ENCODE results near the gene CNGB1. TPM values are rescaled to one million over a fixed set of nuclear protein-coding genes. Genes with fewer than 3 reads are reported as not detected.
"Not testable (repeated sequence)": the region's sequence is repeated elsewhere in the genome, so short reads cannot be mapped to it uniquely, and the experiment has no call there.

CNGB1 gene
- total and polyA plus RNA-seq, 9 donors: 0.11 TPM; not detected in 8

DNA sequence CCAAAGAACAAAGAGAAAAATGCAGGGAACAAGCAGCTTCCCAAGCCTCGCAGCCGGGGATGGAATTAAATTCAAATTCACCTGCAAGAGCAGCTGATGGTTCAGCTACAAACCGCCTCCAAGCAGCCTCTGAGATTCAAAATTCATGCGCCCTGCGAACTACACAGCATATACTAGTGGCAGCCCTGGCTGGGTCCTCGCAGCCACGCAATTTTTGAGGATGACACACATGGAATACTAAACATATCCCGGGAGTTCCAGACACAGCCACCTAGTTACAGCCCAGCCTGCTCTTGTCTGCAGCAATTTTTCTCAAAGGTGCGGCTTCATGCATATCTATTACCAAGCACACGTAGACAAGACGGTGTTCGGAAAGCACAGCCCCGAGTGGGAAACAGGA, 132.8 kb downstream of the CNGB1 start:
- DNase-seq: no peak
- TF ChIP-seq CTCF (IDR thresholded peaks at IDR 0.05) (no peak), POLR2A (IDR thresholded peaks at IDR 0.05) (no peak), EP300 (IDR thresholded peaks at IDR 0.05) (no peak)
- no peaks in the 10 kb centered on the region for H3K27me3 ChIP-seq
- WGBS, 3 donors: 57 to 66% (median 59%) methylated on average over 13 of the region's 13 CpGs
- intact Hi-C loops (cut with DNase I): no loop called here
- H3K4me3 ChIP-seq: no peak overlapping the region
- no peaks in the 10 kb centered on the region for H3K9me3 ChIP-seq
- no peaks in the 10 kb centered on the region for H3K4me1 ChIP-seq (ENCODE audit: insufficient read depth)
- no peaks in the 10 kb centered on the region for H3K36me3 ChIP-seq
- H3K27ac ChIP-seq: no peak overlapping the region

DNA sequence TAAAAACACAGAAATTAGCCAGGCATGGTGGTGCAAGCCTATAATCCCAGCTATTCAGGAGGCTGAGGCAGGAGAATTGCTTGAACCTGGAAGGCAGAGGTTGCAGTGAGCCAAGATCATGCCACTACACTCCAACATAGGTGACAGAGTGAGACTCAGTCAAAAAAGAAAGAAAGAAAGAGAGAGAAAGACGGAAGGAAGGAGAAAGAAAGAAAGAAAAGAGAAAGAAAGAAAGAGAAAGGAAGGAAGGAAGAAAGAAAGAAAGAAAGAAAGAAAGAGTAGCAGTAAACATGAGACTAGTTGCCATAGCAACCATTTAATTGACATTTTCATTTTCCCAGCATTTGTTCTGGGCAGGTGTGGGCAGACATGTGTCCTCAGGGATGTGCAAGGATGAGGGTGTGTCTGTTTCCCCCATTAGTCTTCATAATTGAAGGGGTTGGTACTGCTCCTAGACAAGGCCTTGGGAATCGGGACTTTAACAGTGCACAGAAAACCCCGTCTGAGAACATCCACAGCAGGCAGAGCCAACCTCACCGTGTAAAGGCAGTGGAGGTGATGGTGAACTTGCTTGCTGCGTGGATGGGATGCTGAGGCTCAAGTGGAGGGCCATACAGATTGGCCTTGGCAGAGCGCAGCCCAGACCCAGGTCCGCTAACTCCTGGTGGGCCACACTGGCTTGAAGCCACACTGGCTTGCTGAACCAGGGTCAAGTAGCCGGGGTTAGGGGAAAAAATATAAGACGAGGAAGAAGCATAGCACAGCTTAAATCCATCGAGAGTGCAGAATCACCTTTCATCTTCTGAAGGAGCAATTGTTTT, 133.4 kb downstream of the CNGB1 start:
- Histone ChIP-seq H3K27me3 (no peaks in the 10 kb centered on the region), H3K9me3 (no peaks in the 10 kb centered on the region), H3K36me3 (no peaks in the 10 kb centered on the region), H3K4me1 (ENCODE audit: insufficient read depth) (no peaks in the 10 kb centered on the region), H3K4me3 (no peak overlapping the region), H3K27ac (no peak overlapping the region)
- intact Hi-C loops (cut with DNase I): no loop called here
- no peak for DNase-seq
- no peak for TF ChIP-seq CTCF (IDR thresholded peaks at IDR 0.05)
- no peak for TF ChIP-seq POLR2A (IDR thresholded peaks at IDR 0.05)
- TF ChIP-seq EP300 (IDR thresholded peaks at IDR 0.05): no peak
- 59 to 67% (median 64%) methylated on average over 10 of the region's 10 CpGs for WGBS, 3 donors

DNA sequence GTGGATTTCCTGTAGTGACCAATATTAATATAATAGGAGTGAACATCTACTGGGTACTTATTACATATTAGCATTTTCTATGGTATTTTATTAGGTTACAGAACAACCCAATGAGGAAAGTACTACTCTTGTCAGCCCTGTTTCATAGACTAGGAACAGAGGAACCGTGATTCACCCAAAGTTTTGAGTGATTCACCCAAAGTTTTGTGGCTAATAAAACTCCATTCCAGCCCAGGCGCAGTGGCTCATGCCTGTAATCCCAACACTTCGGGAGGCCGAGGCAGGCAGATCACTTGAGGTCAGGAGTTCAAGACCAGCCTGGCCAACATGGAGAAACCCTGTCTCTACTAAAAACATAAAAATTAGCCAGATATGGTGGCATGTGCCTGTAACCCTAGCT, 135.5 kb downstream of the CNGB1 start:
- H3K36me3 ChIP-seq; H3K4me3 ChIP-seq; H3K4me1 ChIP-seq (ENCODE audit: insufficient read depth); H3K9me3 ChIP-seq; DNase-seq; H3K27me3 ChIP-seq; intact Hi-C loops (cut with DNase I); H3K27ac ChIP-seq: not testable (repeated sequence)
- WGBS, 3 donors: 77 to 89% (median 83%) methylated on average over 4 of the region's 4 CpGs

- H3K4me1 ChIP-seq (ENCODE audit: insufficient read depth): no peaks in the 10 kb centered on the region
- TF ChIP-seq EP300 (IDR thresholded peaks at IDR 0.05) (no peak), CTCF (IDR thresholded peaks at IDR 0.05) (no peak), POLR2A (IDR thresholded peaks at IDR 0.05) (no peak)
- no peak for DNase-seq
- 64 to 71% (median 69%) methylated on average over 5 of the region's 5 CpGs for WGBS, 3 donors
- H3K27ac ChIP-seq: no peak overlapping the region
- intact Hi-C loops (cut with DNase I): no loop called here
- no peak overlapping the region for H3K4me3 ChIP-seq
- no peaks in the 10 kb centered on the region for H3K36me3 ChIP-seq
- no peaks in the 10 kb centered on the region for H3K27me3 ChIP-seq
- no peaks in the 10 kb centered on the region for H3K9me3 ChIP-seq
These were observed 136.0 kb downstream of the CNGB1 start for GRCh38 chr16:57834936-57835335.

Other genes starting within 250 kb of the CNGB1 start
- 10 to 100 TPM in 5 of 7 donors, 1 to 10 TPM in 2; 7.7 to 20.2 (median 14.9) TPM for gene KATNB1, start 235.4 kb downstream of the CNGB1 start, total RNA-seq
- gene KATNB1, start 235.4 kb downstream of the CNGB1 start, polyA plus RNA-seq: 10 to 100 TPM in 1 of 2 donors, 1 to 10 TPM in 1; 3.4 to 11.0 TPM
- 10 to 100 TPM; 21.3 to 54.0 (median 37.5) TPM for gene KIFC3, start 168.6 kb downstream of the CNGB1 start, total RNA-seq
- gene KIFC3, start 168.6 kb downstream of the CNGB1 start, polyA plus RNA-seq: 10 to 100 TPM in 1 of 2 donors, 1 to 10 TPM in 1; 4.6 to 16.0 TPM
- gene ZNF319, start 29.5 kb upstream of the CNGB1 start, total RNA-seq: 10 to 100 TPM in 5 of 7 donors, 1 to 10 TPM in 2; 5.6 to 17.8 (median 15.8) TPM
- 10 to 100 TPM in 1 of 2 donors, 1 to 10 TPM in 1; 6.4 to 11.6 TPM for gene ZNF319, start 29.5 kb upstream of the CNGB1 start, polyA plus RNA-seq
- 10 to 100 TPM in 6 of 7 donors, 1 to 10 TPM in 1; 8.5 to 30.7 (median 22.5) TPM for gene USB1, start 30.3 kb upstream of the CNGB1 start, total RNA-seq
- 10 to 100 TPM; 13.6 to 26.9 TPM for gene USB1, start 30.3 kb upstream of the CNGB1 start, polyA plus RNA-seq
- 1 to 10 TPM in 5 of 7 donors, under 1 TPM in 2; 0.86 to 6.7 (median 2.6) TPM for gene MMP15, start 54.6 kb upstream of the CNGB1 start, total RNA-seq
- 1 to 10 TPM; 1.2 to 2.6 TPM for gene MMP15, start 54.6 kb upstream of the CNGB1 start, polyA plus RNA-seq
- 10 to 100 TPM; 20.5 to 38.9 (median 30.0) TPM for gene CFAP20, start 158.3 kb upstream of the CNGB1 start, total RNA-seq
- gene CFAP20, start 158.3 kb upstream of the CNGB1 start, polyA plus RNA-seq: 10 to 100 TPM; 39.2 to 44.7 TPM
- gene CSNK2A2, start 227.0 kb upstream of the CNGB1 start, total RNA-seq: 10 to 100 TPM; 23.1 to 63.3 (median 58.1) TPM
- 10 to 100 TPM; 39.5 to 95.6 TPM for gene CSNK2A2, start 227.0 kb upstream of the CNGB1 start, polyA plus RNA-seq

Data from ovary (tissue), 9 donors.